ENCODE measurements around the gene RPS6KA4. TPM values are rescaled to one million over a fixed set of nuclear protein-coding genes. Genes with fewer than 3 reads are reported as not detected.

The RPS6KA4 gene
- total RNA-seq, 4 donors from 2014 or later, result 2.4 to 37.4 (median 29.3) TPM

GRCh38 chr11:64384981-64385944 lies 26.3 kb downstream of the RPS6KA4 start:
- TF ChIP-seq POLR2A (IDR thresholded peaks at IDR 0.05) (no peak), CTCF (IDR thresholded peaks at IDR 0.05) (no peak)
- Histone ChIP-seq H3K36me3 (no peaks in the 10 kb centered on the region), H3K9me3 (no peaks in the 10 kb centered on the region), H3K4me1 (no peaks in the 10 kb centered on the region), H3K27ac (no peak overlapping the region), H3K27me3 (no peaks in the 10 kb centered on the region), H3K4me3 (no peak overlapping the region)
- DNase-seq, result no peak
- intact Hi-C loops (cut with DNase I; ENCODE audit: low total_unique reads), result no loop called here

GRCh38 chr11:64385945-64386704 lies 27.2 kb downstream of the RPS6KA4 start:
- Histone ChIP-seq H3K4me3 (no peak overlapping the region), H3K9me3 (no peaks in the 10 kb centered on the region), H3K27me3 (no peaks in the 10 kb centered on the region), H3K27ac (no peak overlapping the region), H3K4me1 (no peaks in the 10 kb centered on the region), H3K36me3 (no peaks in the 10 kb centered on the region)
- DNase-seq, result no peak
- TF ChIP-seq CTCF (IDR thresholded peaks at IDR 0.05), result no peak
- TF ChIP-seq POLR2A (IDR thresholded peaks at IDR 0.05), result no peak
- intact Hi-C loops (cut with DNase I; ENCODE audit: low total_unique reads), result no loop called here

- Histone ChIP-seq H3K36me3 (no peaks in the 10 kb centered on the region), H3K4me1 (no peaks in the 10 kb centered on the region), H3K9me3 (no peaks in the 10 kb centered on the region), H3K27ac (no peak overlapping the region), H3K27me3 (no peaks in the 10 kb centered on the region), H3K4me3 (no peak overlapping the region)
- TF ChIP-seq POLR2A (IDR thresholded peaks at IDR 0.05) (no peak), CTCF (IDR thresholded peaks at IDR 0.05) (no peak)
- no peak for DNase-seq
- intact Hi-C loops (cut with DNase I; ENCODE audit: low total_unique reads), result no loop called here
These were observed 29.0 kb downstream of the RPS6KA4 start for GRCh38 chr11:64387916-64388315.

- TF ChIP-seq CTCF (IDR thresholded peaks at IDR 0.05), result no peak
- no peak for TF ChIP-seq POLR2A (IDR thresholded peaks at IDR 0.05)
- DNase-seq, result no peak
- H3K27me3 ChIP-seq, result no peaks in the 10 kb centered on the region
- no peaks in the 10 kb centered on the region for H3K9me3 ChIP-seq
- no peak overlapping the region for H3K4me3 ChIP-seq
- intact Hi-C loops (cut with DNase I; ENCODE audit: low total_unique reads), result no loop called here
- H3K4me1 ChIP-seq, result no peaks in the 10 kb centered on the region
- H3K27ac ChIP-seq, result no peak overlapping the region
- H3K36me3 ChIP-seq, result no peaks in the 10 kb centered on the region
These were observed 29.9 kb downstream of the RPS6KA4 start for GRCh38 chr11:64388894-64389293.

GRCh38 chr11:64389851-64390250 lies 30.9 kb downstream of the RPS6KA4 start:
- no peak for TF ChIP-seq POLR2A (IDR thresholded peaks at IDR 0.05)
- TF ChIP-seq CTCF (IDR thresholded peaks at IDR 0.05), result no peak
- Histone ChIP-seq H3K36me3 (no peaks in the 10 kb centered on the region), H3K9me3 (no peaks in the 10 kb centered on the region), H3K4me3 (no peak overlapping the region), H3K4me1 (no peaks in the 10 kb centered on the region), H3K27ac (no peak overlapping the region), H3K27me3 (no peaks in the 10 kb centered on the region)
- DNase-seq, result no peak
- intact Hi-C loops (cut with DNase I; ENCODE audit: low total_unique reads), result no loop called here

All from uterus (tissue), 4 donors.